Mononuclear cell (primary cell): ENCODE data around the gene PTPRM. TPM values are rescaled to one million over a fixed set of nuclear protein-coding genes. Genes with fewer than 3 reads are reported as not detected.

Source experiments
- H3K27me3 ChIP-seq: 2 replicates; pipeline ENCODE4 v1.6.0; 2011; ENCODE audit warnings: low read length, control low read depth; ENCODE audit not compliant: insufficient read depth
- H3K4me1 ChIP-seq: 2 replicates; pipeline ENCODE4 v1.5.1; 2011; ENCODE audit warnings: mild to moderate bottlenecking, low read length, control low read depth; ENCODE audit not compliant: insufficient read depth
- H3K4me3 ChIP-seq: 2 replicates; pipeline ENCODE4 v1.5.1; 2011; ENCODE audit warnings: mild to moderate bottlenecking, low read length, moderate library complexity
- H3K9me3 ChIP-seq: 2 replicates; pipeline ENCODE4 v1.5.1; 2011; ENCODE audit warnings: low read depth, mild to moderate bottlenecking, control low read depth, low read length
- total RNA-seq: library from RNA; depleted of rRNA; stranded (reverse); fragments of >200 nt; gene quantifications from one replicate; pipeline ENCODE4 v1.2.3, GENCODE V29; 2012

Gene PTPRM
- total RNA-seq, result 8.0 TPM

- peak within 1 kb of the TSS; percentile 25 for H3K4me3 ChIP-seq
- H3K27me3 ChIP-seq, result peaks cover 51% of the 10 kb centered on the region
- H3K4me1 ChIP-seq, result peaks cover 5% of the 10 kb centered on the region
- H3K9me3 ChIP-seq, result no peaks in the 10 kb centered on the region
Observed at GRCh38 chr18:7566567-7567473, at the start of gene PTPRM. TSS of gene PTPRM (plus strand) at chr18:7567316. CDS start at chr18:7567819, 503 bp downstream.

DNA sequence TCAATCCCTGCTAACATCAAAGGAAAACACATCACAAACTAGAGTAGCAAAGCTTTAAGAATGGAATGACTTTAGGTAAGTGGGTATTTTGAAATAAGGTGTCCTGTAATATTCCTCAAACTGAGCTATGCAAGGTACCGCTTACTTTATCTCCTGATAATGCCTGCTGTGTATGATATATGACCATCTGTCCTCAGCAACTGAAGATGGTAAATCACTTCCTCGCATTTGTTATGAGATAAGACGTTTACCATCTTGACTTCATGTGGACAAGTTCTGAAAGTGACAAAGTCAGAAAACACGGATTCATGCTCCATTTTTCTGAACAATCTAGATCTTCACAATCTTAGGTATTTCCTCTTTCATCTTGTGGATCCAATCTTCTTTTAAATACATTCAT lies 49.3 kb upstream of the PTPRM start:
- Histone ChIP-seq H3K4me1 (no peaks in the 10 kb centered on the region), H3K9me3 (no peaks in the 10 kb centered on the region), H3K4me3 (no peak overlapping the region), H3K27me3 (no peaks in the 10 kb centered on the region)

- Histone ChIP-seq H3K27me3 (no peaks in the 10 kb centered on the region), H3K4me1 (no peaks in the 10 kb centered on the region), H3K9me3 (no peaks in the 10 kb centered on the region), H3K4me3 (no peak overlapping the region)
Observed at GRCh38 chr18:7520200-7520785, 46.8 kb upstream of the PTPRM start.

DNA sequence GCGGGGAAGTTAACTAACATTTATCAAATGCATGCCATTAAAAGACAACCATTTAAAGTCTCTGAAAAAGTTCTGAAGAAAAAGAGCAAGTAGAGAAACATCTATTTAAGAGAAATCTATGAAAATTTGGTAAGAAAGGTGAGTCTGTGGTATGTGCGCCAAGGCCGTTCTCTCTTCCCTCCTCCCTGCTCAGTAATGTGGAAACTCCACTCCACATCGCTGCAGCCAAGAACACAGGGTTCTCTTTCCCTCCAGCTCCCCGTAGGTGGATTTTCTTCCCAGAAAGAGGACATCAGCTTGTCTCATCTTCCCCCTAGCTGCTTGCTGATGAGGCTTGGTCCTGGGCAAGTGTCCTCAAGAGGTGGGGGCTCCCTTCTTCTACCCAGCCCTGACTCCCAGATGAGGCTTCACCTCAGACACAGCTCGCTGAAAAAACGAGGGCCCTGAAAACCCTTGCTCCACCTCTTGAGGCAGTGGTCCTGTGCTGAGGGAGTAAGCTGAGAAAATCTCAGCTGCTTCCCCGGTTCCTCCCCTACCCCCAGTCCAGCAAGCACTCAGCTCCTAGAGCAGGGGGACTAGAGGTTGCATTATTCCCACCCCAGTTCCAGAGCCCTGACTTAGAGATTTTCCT lies 45.8 kb upstream of the PTPRM start:
- H3K4me1 ChIP-seq, result no peaks in the 10 kb centered on the region
- H3K4me3 ChIP-seq, result no peak overlapping the region
- no peaks in the 10 kb centered on the region for H3K9me3 ChIP-seq
- H3K27me3 ChIP-seq, result no peaks in the 10 kb centered on the region

- H3K27me3 ChIP-seq, result no peaks in the 10 kb centered on the region
- no peaks in the 10 kb centered on the region for H3K4me1 ChIP-seq
- no peak overlapping the region for H3K4me3 ChIP-seq
- no peaks in the 10 kb centered on the region for H3K9me3 ChIP-seq
Observed at GRCh38 chr18:7523772-7524171, 43.3 kb upstream of the PTPRM start.

DNA sequence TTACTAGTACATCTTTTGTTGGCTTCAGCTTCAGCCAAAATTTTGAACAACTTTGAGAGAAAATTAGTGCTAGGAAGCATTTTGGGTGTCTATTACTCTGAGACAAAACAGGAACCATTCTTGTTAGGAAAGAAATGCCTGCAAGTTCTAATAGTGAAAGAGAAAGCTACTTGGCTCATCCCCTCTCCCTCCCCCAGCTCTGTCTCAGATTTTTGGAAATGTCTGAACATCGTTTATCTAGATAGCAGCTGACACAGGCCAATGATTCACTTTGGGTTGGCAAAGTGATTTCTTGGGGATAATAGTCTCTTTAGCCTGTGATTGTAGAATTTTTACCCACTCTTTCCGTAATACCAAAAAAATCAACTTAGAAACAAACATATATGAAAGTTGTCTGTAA lies 42.3 kb upstream of the PTPRM start:
- H3K4me1 ChIP-seq, result no peaks in the 10 kb centered on the region
- no peak overlapping the region for H3K4me3 ChIP-seq
- no peaks in the 10 kb centered on the region for H3K9me3 ChIP-seq

DNA sequence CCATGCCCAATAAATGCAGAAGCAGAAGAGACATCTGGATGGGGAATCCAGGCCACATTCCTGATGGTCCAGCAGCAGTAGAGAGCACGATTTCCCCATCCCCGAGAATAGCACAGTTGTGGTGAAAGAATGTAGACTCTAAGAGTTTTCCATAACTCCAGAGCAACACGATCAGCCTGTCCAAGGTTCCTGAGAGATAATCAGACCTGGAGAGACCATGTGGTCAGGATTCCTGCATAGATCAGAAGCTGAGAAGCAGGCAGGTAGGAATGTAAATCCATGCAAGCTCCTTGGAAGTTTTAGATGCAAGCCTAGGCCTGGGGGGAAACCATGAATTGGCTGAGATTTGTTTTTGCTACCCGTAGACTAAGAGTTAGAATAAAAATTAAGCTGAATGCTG lies 34.2 kb upstream of the PTPRM start:
- no peak overlapping the region for H3K4me3 ChIP-seq
- H3K27me3 ChIP-seq, result no peaks in the 10 kb centered on the region
- H3K4me1 ChIP-seq, result no peaks in the 10 kb centered on the region
- H3K9me3 ChIP-seq, result no peaks in the 10 kb centered on the region

More for the DNA sequence above, 42.3 kb upstream of the PTPRM start:
- H3K27me3 ChIP-seq, result no peaks in the 10 kb centered on the region

- Histone ChIP-seq H3K4me3 (no peak overlapping the region), H3K9me3 (no peaks in the 10 kb centered on the region), H3K4me1 (no peaks in the 10 kb centered on the region), H3K27me3 (no peaks in the 10 kb centered on the region)
Observed at GRCh38 chr18:7535436-7536205, 31.5 kb upstream of the PTPRM start.

GRCh38 chr18:7537145-7537544 lies 30.0 kb upstream of the PTPRM start:
- H3K4me1 ChIP-seq, result no peaks in the 10 kb centered on the region
- H3K27me3 ChIP-seq, result no peaks in the 10 kb centered on the region
- no peaks in the 10 kb centered on the region for H3K9me3 ChIP-seq
- H3K4me3 ChIP-seq, result no peak overlapping the region

GRCh38 chr18:7541835-7542234 lies 25.3 kb upstream of the PTPRM start:
- Histone ChIP-seq H3K9me3 (no peaks in the 10 kb centered on the region), H3K4me3 (no peak overlapping the region), H3K4me1 (no peaks in the 10 kb centered on the region), H3K27me3 (no peaks in the 10 kb centered on the region)

DNA sequence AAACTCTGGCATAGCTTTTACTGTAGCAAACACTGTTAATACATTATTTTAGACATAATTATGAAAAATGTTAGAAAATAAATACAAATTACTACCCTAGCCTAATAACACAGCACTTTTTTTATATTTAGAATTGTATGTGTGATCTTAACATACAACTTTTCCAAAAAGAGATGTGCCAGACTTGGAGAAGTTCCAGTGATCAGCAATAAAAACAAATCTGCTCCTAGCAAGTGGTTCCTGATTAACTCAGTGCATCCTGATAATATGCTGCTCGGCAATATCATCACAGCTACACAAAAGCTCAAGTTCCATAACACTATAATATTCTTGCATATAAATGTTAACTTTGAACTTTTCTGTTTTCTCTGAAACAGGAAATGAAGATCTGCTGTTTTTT lies 22.4 kb upstream of the PTPRM start:
- Histone ChIP-seq H3K9me3 (no peaks in the 10 kb centered on the region), H3K4me1 (no peaks in the 10 kb centered on the region), H3K27me3 (no peaks in the 10 kb centered on the region)

GRCh38 chr18:7545734-7546133 lies 21.4 kb upstream of the PTPRM start:
- no peak overlapping the region for H3K4me3 ChIP-seq
- H3K27me3 ChIP-seq, result no peaks in the 10 kb centered on the region
- no peaks in the 10 kb centered on the region for H3K4me1 ChIP-seq
- no peaks in the 10 kb centered on the region for H3K9me3 ChIP-seq

More for the DNA sequence above, 22.4 kb upstream of the PTPRM start:
- H3K4me3 ChIP-seq, result no peak overlapping the region

DNA sequence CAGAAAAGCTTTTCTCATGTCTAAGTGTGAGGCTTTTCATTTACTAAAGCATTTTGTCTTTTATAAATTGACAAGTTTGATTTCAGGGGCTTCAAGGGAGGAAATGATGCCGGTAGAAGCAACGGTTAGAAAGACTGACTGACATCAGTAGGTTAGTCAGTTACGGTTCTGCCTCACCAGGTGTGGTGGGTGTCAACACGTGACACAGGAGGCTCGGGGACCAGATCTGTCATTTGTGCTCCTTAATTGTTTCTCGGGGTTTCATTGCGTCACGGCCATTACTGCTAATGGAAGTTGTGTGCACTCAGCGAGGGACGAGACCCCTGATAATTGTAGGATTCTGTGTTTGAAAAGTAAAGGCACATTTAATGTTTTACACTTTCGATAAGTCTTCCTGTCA lies 18.9 kb upstream of the PTPRM start:
- Histone ChIP-seq H3K4me3 (no peak overlapping the region), H3K27me3 (no peaks in the 10 kb centered on the region), H3K4me1 (no peaks in the 10 kb centered on the region), H3K9me3 (no peaks in the 10 kb centered on the region)

DNA sequence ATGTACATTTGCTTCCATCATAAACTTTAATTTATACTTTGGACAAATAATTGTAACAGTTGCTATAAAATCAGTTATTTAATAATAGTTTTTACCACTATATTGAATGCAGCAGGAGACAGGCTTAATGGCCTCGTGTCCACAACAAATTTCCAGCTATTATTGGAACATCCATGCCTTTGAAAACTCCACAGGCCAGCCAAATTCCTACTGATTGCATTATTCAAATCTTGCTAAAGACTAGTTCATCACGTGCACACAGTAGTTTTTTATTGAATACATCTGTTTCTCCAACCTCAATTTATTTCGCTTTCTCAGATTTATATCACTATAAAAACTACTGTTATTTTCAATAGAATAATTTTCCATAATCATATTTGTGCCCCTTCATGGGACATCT lies 18.4 kb upstream of the PTPRM start:
- no peak overlapping the region for H3K4me3 ChIP-seq
- H3K27me3 ChIP-seq, result no peaks in the 10 kb centered on the region
- no peaks in the 10 kb centered on the region for H3K4me1 ChIP-seq
- no peaks in the 10 kb centered on the region for H3K9me3 ChIP-seq

GRCh38 chr18:7557973-7558372 lies 9.1 kb upstream of the PTPRM start:
- H3K27me3 ChIP-seq, result no peaks in the 10 kb centered on the region
- H3K4me3 ChIP-seq, result no peak overlapping the region
- no peaks in the 10 kb centered on the region for H3K4me1 ChIP-seq
- no peaks in the 10 kb centered on the region for H3K9me3 ChIP-seq
